Mucosa of rectum (tissue), 2 donors: ENCODE measurements around the gene ARHGEF11.

Experiments used
- H3K27ac ChIP-seq, 2 donors: one replicate each; pipeline ENCODE4 v1.7.0; 2013; ENCODE audit warnings: inconsistent platforms in 2 of 2, low read depth in 2 of 2, low read length in 2 of 2
- H3K27me3 ChIP-seq, 2 donors: one replicate each; pipeline ENCODE4 v1.7.0; 2013; ENCODE audit warnings: low read length in 2 of 2; ENCODE audit not compliant: control insufficient read depth in 2 of 2, insufficient read depth in 2 of 2
- H3K36me3 ChIP-seq, 2 donors: one replicate each; pipeline ENCODE4 v1.7.0; 2013; ENCODE audit warnings: low read length in 2 of 2; ENCODE audit not compliant: control insufficient read depth in 2 of 2, insufficient read depth in 2 of 2
- H3K4me1 ChIP-seq, 2 donors: one replicate each; pipeline ENCODE4 v1.7.0; 2013; ENCODE audit warnings: low read length in 2 of 2, mild to moderate bottlenecking in 1 of 2; ENCODE audit not compliant: control insufficient read depth in 2 of 2, insufficient read depth in 2 of 2
- H3K4me3 ChIP-seq, 2 donors: one replicate each; pipeline ENCODE4 v1.7.0; 2013; ENCODE audit warnings: low read length in 2 of 2
- H3K9ac ChIP-seq, 2 donors: one replicate each; pipeline ENCODE4 v1.7.0; 2013; ENCODE audit warnings: low read length in 2 of 2, low read depth in 1 of 2, mild to moderate bottlenecking in 1 of 2
- H3K9me3 ChIP-seq, 2 donors: one replicate each; pipeline ENCODE4 v1.7.0; 2013; ENCODE audit warnings: low read length in 2 of 2; ENCODE audit not compliant: control insufficient read depth in 2 of 2
- donor health status: healthy.
- donor health status: Normal muscosa, but diverticular disease.

Gene ARHGEF11

GRCh38 chr1:157032303-157032702 lies 13.2 kb downstream of the ARHGEF11 start:
- Histone ChIP-seq H3K9ac (no peak overlapping the region), H3K27ac (no peak overlapping the region), H3K36me3 (no peaks in the 10 kb centered on the region), H3K4me1 (no peaks in the 10 kb centered on the region), H3K4me3 (no peak overlapping the region), H3K27me3 (no peaks in the 10 kb centered on the region), H3K9me3 (no peaks in the 10 kb centered on the region)

GRCh38 chr1:157030728-157031127 lies 14.8 kb downstream of the ARHGEF11 start:
- Histone ChIP-seq H3K4me1 (no peaks in the 10 kb centered on the region), H3K4me3 (no peak overlapping the region), H3K9me3 (no peaks in the 10 kb centered on the region), H3K36me3 (no peaks in the 10 kb centered on the region), H3K27ac (no peak overlapping the region), H3K9ac (no peak overlapping the region), H3K27me3 (no peaks in the 10 kb centered on the region)

DNA sequence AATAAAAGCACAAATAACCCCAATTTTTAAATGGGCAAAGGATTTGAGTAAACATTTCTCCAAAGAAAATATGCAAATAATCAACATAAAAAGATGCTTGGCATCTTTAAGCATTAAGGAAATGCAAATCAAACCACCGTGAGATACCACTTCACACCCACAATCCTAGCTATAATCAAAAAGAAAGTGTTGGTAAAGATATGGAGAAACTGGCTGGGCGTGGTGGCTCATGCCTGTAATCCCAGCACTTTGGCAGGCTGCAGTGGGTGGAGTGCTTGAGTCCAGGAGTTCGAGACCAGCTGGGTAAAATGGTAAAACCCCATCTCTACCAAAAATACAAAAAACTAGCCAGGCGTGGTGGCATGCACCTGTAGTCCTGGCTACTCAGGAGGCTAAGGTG lies 16.9 kb downstream of the ARHGEF11 start:
- Histone ChIP-seq H3K4me3 (no peak overlapping the region), H3K36me3 (no peaks in the 10 kb centered on the region)

DNA sequence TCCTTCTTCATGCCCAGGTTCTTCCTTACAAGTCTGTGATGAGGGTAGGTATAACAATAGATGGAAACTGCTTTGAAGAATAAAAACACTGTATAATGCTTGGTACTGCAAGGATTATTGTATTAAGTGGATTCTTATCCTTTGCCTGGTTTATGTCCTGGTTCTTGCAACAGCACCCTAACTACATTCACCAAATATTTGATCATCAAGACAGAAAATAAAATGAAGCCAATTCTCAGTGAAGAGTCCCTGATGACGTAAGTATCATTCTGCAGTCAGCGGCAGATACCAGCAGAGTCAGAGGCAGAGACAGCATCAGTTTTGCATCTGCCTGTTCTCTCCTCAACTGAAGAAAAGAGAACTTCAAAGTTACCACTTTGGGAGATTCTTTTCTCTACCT lies 19.7 kb downstream of the ARHGEF11 start:
- Histone ChIP-seq H3K4me1 (no peaks in the 10 kb centered on the region), H3K9me3 (peaks cover 0 to 6% of the 10 kb centered on the region in 2 donors), H3K27ac (no peak overlapping the region), H3K9ac (no peak overlapping the region), H3K36me3 (no peaks in the 10 kb centered on the region), H3K27me3 (no peaks in the 10 kb centered on the region), H3K4me3 (no peak overlapping the region)

More for the DNA sequence above, 16.9 kb downstream of the ARHGEF11 start:
- Histone ChIP-seq H3K9me3 (no peaks in the 10 kb centered on the region), H3K9ac (no peak overlapping the region), H3K27me3 (no peaks in the 10 kb centered on the region), H3K4me1 (no peaks in the 10 kb centered on the region), H3K27ac (no peak overlapping the region)

DNA sequence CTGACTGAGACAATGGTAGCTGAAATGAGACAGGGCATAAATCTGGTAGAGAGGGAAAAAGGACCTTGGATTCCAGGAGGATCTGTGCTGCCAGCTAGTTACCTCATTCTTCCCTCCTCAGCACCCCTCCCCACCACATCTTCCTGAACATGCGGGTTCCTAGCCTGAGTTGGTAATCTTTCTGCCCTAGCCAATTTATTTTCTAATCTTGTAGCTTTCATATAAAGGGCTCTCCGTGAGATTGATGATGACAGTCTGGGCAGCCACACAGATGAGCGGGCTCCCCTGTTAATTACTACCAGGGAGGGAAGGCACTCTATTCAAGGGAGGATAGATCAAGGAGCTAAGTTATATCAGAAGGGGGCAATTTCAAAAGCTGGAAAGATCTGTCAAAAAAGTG lies 20.2 kb downstream of the ARHGEF11 start:
- Histone ChIP-seq H3K27me3 (no peaks in the 10 kb centered on the region), H3K27ac (no peak overlapping the region), H3K4me1 (no peaks in the 10 kb centered on the region), H3K9ac (no peak overlapping the region), H3K9me3 (peaks cover 0 to 6% of the 10 kb centered on the region in 2 donors), H3K36me3 (no peaks in the 10 kb centered on the region), H3K4me3 (no peak overlapping the region)

- Histone ChIP-seq H3K36me3 (no peaks in the 10 kb centered on the region), H3K27ac (no peak overlapping the region), H3K4me1 (no peaks in the 10 kb centered on the region), H3K9me3 (peaks cover 0 to 6% of the 10 kb centered on the region in 2 donors), H3K27me3 (no peaks in the 10 kb centered on the region), H3K9ac (no peak overlapping the region), H3K4me3 (no peak overlapping the region)
Observed at GRCh38 chr1:157021688-157022087, 23.9 kb downstream of the ARHGEF11 start.

DNA sequence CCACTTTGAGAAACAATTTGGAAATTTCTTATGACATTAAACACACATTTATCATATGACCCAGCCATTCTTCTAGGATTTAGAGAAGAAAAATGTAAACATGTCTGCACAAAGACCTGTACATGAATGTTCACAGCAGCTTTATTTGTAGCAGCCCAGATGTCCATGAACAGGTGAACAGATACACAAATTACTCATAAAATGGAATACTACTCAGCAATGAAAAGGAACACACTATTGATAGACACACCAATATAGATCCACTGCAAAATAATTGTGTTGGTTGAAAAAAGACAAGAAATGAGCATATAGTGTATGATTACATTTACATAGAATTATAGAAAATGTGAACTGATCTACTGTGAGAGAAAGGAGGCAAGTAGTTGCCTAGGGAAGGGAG lies 26.1 kb downstream of the ARHGEF11 start:
- H3K27me3 ChIP-seq = no peaks in the 10 kb centered on the region
- H3K9ac ChIP-seq = no peak overlapping the region
- H3K36me3 ChIP-seq = no peaks in the 10 kb centered on the region
- H3K4me3 ChIP-seq = no peak overlapping the region
- no peaks in the 10 kb centered on the region for H3K4me1 ChIP-seq
- peaks cover 0 to 6% of the 10 kb centered on the region in 2 donors for H3K9me3 ChIP-seq
- no peak overlapping the region for H3K27ac ChIP-seq

DNA sequence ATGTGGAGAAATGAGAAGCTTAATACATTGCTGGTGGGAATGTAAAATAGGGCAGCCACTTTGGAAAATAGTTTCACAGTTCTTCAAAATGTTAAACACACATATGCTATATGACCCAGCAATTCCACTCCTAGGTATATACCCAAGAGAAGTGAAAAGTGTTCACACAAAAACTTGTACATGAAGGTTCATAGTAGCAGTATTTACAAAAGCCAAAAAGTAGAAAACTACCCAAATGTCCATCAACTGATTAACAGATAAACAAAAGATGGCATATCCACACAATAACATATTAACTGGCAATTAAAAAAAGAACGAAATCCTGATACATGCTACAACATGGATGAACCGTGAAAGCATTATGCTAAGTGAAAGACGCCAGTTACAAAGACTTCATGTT lies 33.7 kb downstream of the ARHGEF11 start:
- Histone ChIP-seq H3K4me1 (peaks cover 0 to 4% of the 10 kb centered on the region in 2 donors), H3K27ac (no peak overlapping the region), H3K36me3 (no peaks in the 10 kb centered on the region)

GRCh38 chr1:157008502-157008901 lies 37.0 kb downstream of the ARHGEF11 start:
- no peaks in the 10 kb centered on the region for H3K27me3 ChIP-seq
- peaks cover 0 to 4% of the 10 kb centered on the region in 2 donors for H3K4me1 ChIP-seq
- no peak overlapping the region for H3K4me3 ChIP-seq
- no peak overlapping the region for H3K9ac ChIP-seq
- no peaks in the 10 kb centered on the region for H3K9me3 ChIP-seq
- no peaks in the 10 kb centered on the region for H3K36me3 ChIP-seq
- H3K27ac ChIP-seq = no peak overlapping the region

More for the DNA sequence above, 33.7 kb downstream of the ARHGEF11 start:
- Histone ChIP-seq H3K4me3 (no peak overlapping the region), H3K9me3 (no peaks in the 10 kb centered on the region), H3K27me3 (no peaks in the 10 kb centered on the region), H3K9ac (no peak overlapping the region)

- no peak overlapping the region for H3K4me3 ChIP-seq
- H3K27me3 ChIP-seq = no peaks in the 10 kb centered on the region
- H3K36me3 ChIP-seq = no peaks in the 10 kb centered on the region
- H3K9ac ChIP-seq = no peak overlapping the region
- H3K27ac ChIP-seq = no peak overlapping the region
- H3K9me3 ChIP-seq = no peaks in the 10 kb centered on the region
- peaks cover 0 to 4% of the 10 kb centered on the region in 2 donors for H3K4me1 ChIP-seq
Observed at GRCh38 chr1:157007306-157007705, 38.2 kb downstream of the ARHGEF11 start.

DNA sequence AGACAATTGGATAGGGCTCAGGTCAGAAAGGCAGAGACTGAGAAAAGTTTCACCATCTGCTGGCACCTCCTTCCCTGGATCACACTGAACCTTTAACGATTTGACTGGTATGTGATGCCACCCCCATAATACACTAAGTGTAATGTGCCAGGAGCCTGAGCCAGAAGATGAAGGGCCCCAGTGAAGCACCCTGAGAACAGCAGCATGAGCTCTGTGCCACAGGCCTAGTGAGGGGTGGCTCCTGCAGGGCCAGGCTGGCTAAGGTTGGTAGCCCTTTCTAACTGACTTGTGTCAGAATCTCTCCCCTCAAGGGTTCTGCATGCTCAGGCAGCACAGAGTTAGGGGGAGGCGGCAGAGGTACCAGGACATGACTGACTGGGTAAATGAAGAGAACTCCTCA lies 38.9 kb downstream of the ARHGEF11 start:
- Histone ChIP-seq H3K9me3 (no peaks in the 10 kb centered on the region), H3K9ac (no peak overlapping the region)

More for the DNA sequence above, 38.9 kb downstream of the ARHGEF11 start:
- Histone ChIP-seq H3K36me3 (no peaks in the 10 kb centered on the region), H3K4me3 (no peak overlapping the region), H3K27me3 (no peaks in the 10 kb centered on the region), H3K27ac (no peak overlapping the region), H3K4me1 (peaks cover 0 to 4% of the 10 kb centered on the region in 2 donors)
